H9 (cell line): ENCODE data around the gene APBA3. TPM values are rescaled to one million over a fixed set of nuclear protein-coding genes. Genes with fewer than 3 reads are reported as not detected.

Source experiments
- DNase-seq: peaks from one replicate; pipeline ENCODE4 v3.0.0-alpha.2; 2017
- H2AFZ ChIP-seq: one replicate; pipeline ENCODE4 v1.6.1; 2013; ENCODE audit warnings: mild to moderate bottlenecking, low read length, control low read depth, moderate library complexity
- H2AK5ac ChIP-seq: 2 replicates; pipeline ENCODE4 v1.6.1; 2013; ENCODE audit warnings: low read length, control low read depth, mixed read lengths; ENCODE audit not compliant: insufficient read length
- H2BK120ac ChIP-seq: one replicate; pipeline ENCODE4 v1.6.1; 2013; ENCODE audit warnings: low read depth, mild to moderate bottlenecking, low read length, control low read depth, inconsistent platforms; ENCODE audit not compliant: poor library complexity, severe bottlenecking
- H2BK12ac ChIP-seq: 2 replicates; pipeline ENCODE4 v1.6.1; 2013; ENCODE audit warnings: low read length, control low read depth, mixed read lengths, low read depth; ENCODE audit not compliant: insufficient read length
- H2BK15ac ChIP-seq: 2 replicates; pipeline ENCODE4 v1.6.1; 2013; ENCODE audit warnings: low read depth, low read length, control low read depth
- H2BK20ac ChIP-seq: one replicate; pipeline ENCODE4 v1.6.1; 2013; ENCODE audit warnings: low read depth, mild to moderate bottlenecking, low read length, control low read depth, inconsistent platforms; ENCODE audit not compliant: poor library complexity, severe bottlenecking
- H2BK5ac ChIP-seq: 2 replicates; pipeline ENCODE4 v1.6.1; 2013; ENCODE audit warnings: low read length, control low read depth, mixed read lengths; ENCODE audit not compliant: insufficient read length
- H3K14ac ChIP-seq: 2 replicates; pipeline ENCODE4 v1.6.1; 2013; ENCODE audit warnings: low read length, control low read depth; ENCODE audit not compliant: insufficient read depth
- H3K18ac ChIP-seq: 2 replicates; pipeline ENCODE4 v1.6.1; 2013; ENCODE audit warnings: low read depth, mild to moderate bottlenecking, mixed read lengths, low read length, control low read depth; ENCODE audit not compliant: insufficient read length
- H3K23ac ChIP-seq: 2 replicates; pipeline ENCODE4 v1.6.1; 2013; ENCODE audit warnings: low read length, control low read depth, mixed read lengths, low read depth; ENCODE audit not compliant: insufficient read length
- H3K23me2 ChIP-seq: 2 replicates; pipeline ENCODE4 v1.6.1; 2013; ENCODE audit warnings: low read depth, mild to moderate bottlenecking, mixed read lengths, low read length, control low read depth; ENCODE audit not compliant: insufficient read length, poor library complexity, severe bottlenecking
- H3K27ac ChIP-seq: 2 replicates; pipeline ENCODE4 v1.5.1; 2013; ENCODE audit warnings: low read length, control low read depth, mixed read lengths, low read depth; ENCODE audit not compliant: insufficient read length
- H3K27me3 ChIP-seq: 2 replicates; pipeline ENCODE4 v1.6.1; 2013; ENCODE audit warnings: low read length, control low read depth, inconsistent platforms; ENCODE audit not compliant: insufficient read depth
- H3K4ac ChIP-seq: 2 replicates; pipeline ENCODE4 v1.6.1; 2013; ENCODE audit warnings: low read depth, mild to moderate bottlenecking, control low read depth, inconsistent platforms, low read length, moderate library complexity
- H3K4me1 ChIP-seq: 2 replicates; pipeline ENCODE4 v1.6.1; 2013; ENCODE audit warnings: low read length, control low read depth, inconsistent platforms; ENCODE audit not compliant: insufficient read depth
- H3K4me2 ChIP-seq: 2 replicates; pipeline ENCODE4 v1.6.1; 2013; ENCODE audit warnings: low read length, control low read depth, mixed read lengths; ENCODE audit not compliant: insufficient read length, insufficient read depth
- H3K56ac ChIP-seq: 2 replicates; pipeline ENCODE4 v1.6.1; 2013; ENCODE audit warnings: low read depth, mild to moderate bottlenecking, mixed read lengths, low read length, control low read depth; ENCODE audit not compliant: insufficient read length
- H3K79me1 ChIP-seq: 2 replicates; pipeline ENCODE4 v1.6.1; 2013; ENCODE audit warnings: low read depth, mild to moderate bottlenecking, moderate library complexity, low read length, control low read depth, inconsistent platforms; ENCODE audit not compliant: insufficient read depth, poor library complexity, severe bottlenecking
- H3K79me2 ChIP-seq: 2 replicates; pipeline ENCODE4 v1.6.1; 2013; ENCODE audit warnings: low read length, control low read depth, inconsistent platforms; ENCODE audit not compliant: insufficient read depth
- H3K9ac ChIP-seq: 2 replicates; pipeline ENCODE4 v1.6.1; 2013; ENCODE audit warnings: low read length, control low read depth, mixed read lengths; ENCODE audit not compliant: insufficient read length; ENCODE audit errors: extremely low read depth
- H3K9me3 ChIP-seq: one replicate; pipeline ENCODE4 v1.6.1; 2013; ENCODE audit warnings: low read depth, low read length, inconsistent platforms; ENCODE audit not compliant: control insufficient read depth
- H3T11ph ChIP-seq: one replicate; pipeline ENCODE4 v1.6.1; 2013; ENCODE audit warnings: mild to moderate bottlenecking, low read length, control low read depth, inconsistent platforms
- H4K20me1 ChIP-seq: one replicate; pipeline ENCODE4 v1.6.1; 2013; ENCODE audit not compliant: control insufficient read depth, insufficient read length, insufficient read depth
- H4K5ac ChIP-seq: 2 replicates; pipeline ENCODE4 v1.6.1; 2013; ENCODE audit warnings: low read depth, mild to moderate bottlenecking, mixed read lengths, low read length, control low read depth; ENCODE audit not compliant: insufficient read length
- H4K8ac ChIP-seq: replicated peaks from 2 replicates; pipeline ENCODE4 v1.6.1; 2013; ENCODE audit warnings: low read length, control low read depth, mixed read lengths, low read depth; ENCODE audit not compliant: insufficient read length
- H4K91ac ChIP-seq: 2 replicates; pipeline ENCODE4 v1.6.1; 2013; ENCODE audit warnings: low read depth, mild to moderate bottlenecking, moderate library complexity, mixed read lengths, low read length, control low read depth; ENCODE audit not compliant: insufficient read length
- H3K27ac Mint-ChIP-seq, 3 experiments: 2 replicates in 2 of 3; 3 replicates in 1 of 3; pipeline ENCODE4 v1.8.0; 2020 to 2021; ENCODE audit warnings: mixed read lengths in 3 of 3, mild to moderate bottlenecking in 1 of 3, moderate library complexity in 1 of 3
- H3K27me3 Mint-ChIP-seq: 2 replicates; pipeline ENCODE4 v1.8.0; 2021; ENCODE audit warnings: low read depth, mild to moderate bottlenecking, moderate library complexity, mixed read lengths
- H3K36me3 Mint-ChIP-seq, 3 experiments: 2 replicates in 2 of 3; 3 replicates in 1 of 3; pipeline ENCODE4 v1.8.0; 2020 to 2021; ENCODE audit warnings: low read depth in 3 of 3, mixed read lengths in 3 of 3; ENCODE audit not compliant: insufficient read depth in 1 of 3
- H3K4me1 Mint-ChIP-seq, 2 experiments: 2 replicates each; pipeline ENCODE4 v1.8.0; 2020; ENCODE audit warnings: mixed read lengths in 2 of 2
- H3K4me3 Mint-ChIP-seq, 2 experiments: 2 replicates in 1 of 2; 3 replicates in 1 of 2; pipeline ENCODE4 v1.8.0; 2020 to 2021; ENCODE audit warnings: mild to moderate bottlenecking in 2 of 2, mixed read lengths in 2 of 2, moderate library complexity in 1 of 2
- H3K9me3 Mint-ChIP-seq, 2 experiments: 2 replicates in 1 of 2; 3 replicates in 1 of 2; pipeline ENCODE4 v1.8.0; 2020; ENCODE audit warnings: mild to moderate bottlenecking in 2 of 2, mixed read lengths in 2 of 2, moderate library complexity in 1 of 2
- WGBS: extraction: QIAGEN DNeasy Blood & Tissue Kit; methylation state at CpG from one replicate; pipeline ENCODE4 v1.1.7; 2013; ENCODE audit warnings: missing lambda C conversion rate, low lambda C conversion rate, mixed read lengths; ENCODE audit not compliant: insufficient read length; ENCODE audit errors: extremely low coverage; 5-methylcytosine and 5-hydroxymethylcytosine counted together
- total RNA-seq: library from RNA; stranded (reverse); gene quantifications from 2 replicates; pipeline ENCODE4 v1.2.1, GENCODE V29; 2021
- TF ChIP-seq, protein P1 (sequence below): fragments of 200-600 bp; sonication (generic); conservative IDR thresholded peaks from 3 replicates; pipeline ENCODE4 v1.8.0; 2021; ENCODE audit warnings: antibody characterized with exemption, mild to moderate bottlenecking

Gene APBA3
- total RNA-seq, 1 experiment from 2014 or later = 21.8 TPM

DNA sequence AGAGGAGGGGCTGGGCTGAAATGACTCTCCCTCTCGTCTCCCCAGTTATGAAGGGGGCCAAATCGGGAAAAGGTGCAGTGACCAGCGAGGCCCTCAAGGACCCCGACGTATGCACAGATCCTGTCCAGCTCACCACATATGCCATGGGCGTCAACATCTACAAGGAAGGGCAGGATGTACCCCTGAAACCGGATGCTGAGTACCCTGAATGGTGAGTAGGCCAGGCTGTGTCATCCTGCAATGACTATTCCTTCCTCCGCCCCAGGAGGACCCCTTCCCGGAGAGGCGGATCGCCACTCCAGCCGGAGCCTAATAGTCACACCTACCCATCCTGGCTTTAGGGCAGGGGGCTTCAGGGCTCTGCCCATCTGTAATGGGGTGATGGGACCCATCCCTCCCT lies 3.6 kb upstream of the APBA3 start:
- Histone ChIP-seq H3K9ac (no peak overlapping the region), H3K4me1 (no peaks in the 10 kb centered on the region), H3K18ac (no peak overlapping the region), H2BK5ac (no peak overlapping the region), H4K20me1 (no peaks in the 10 kb centered on the region), H3K4me2 (no peak overlapping the region), H4K91ac (no peak overlapping the region), H3K23ac (no peak overlapping the region), H2BK15ac (no peak overlapping the region), H3K9me3 (no peaks in the 10 kb centered on the region), H3K79me1 (no peaks in the 10 kb centered on the region), H4K5ac (no peak overlapping the region), H3K14ac (no peak overlapping the region), H3K27ac (no peak overlapping the region), H3K27me3 (no peaks in the 10 kb centered on the region), H3K23me2 (peaks cover 4% of the 10 kb centered on the region), H2AFZ (no peak overlapping the region), H2BK120ac (no peak overlapping the region), H3K79me2 (no peaks in the 10 kb centered on the region), H4K8ac (no peak overlapping the region), H3K56ac (no peak overlapping the region), H2BK20ac (no peak overlapping the region), H3T11ph (no peak overlapping the region), H2BK12ac (no peak overlapping the region), H3K4ac (no peak overlapping the region), H2AK5ac (no peak overlapping the region)
- peaks cover 4 to 14% of the 10 kb centered on the region in 2 experiments; a peak in 3 of 4 replicates for H3K4me1 Mint-ChIP-seq
- no peaks in the 10 kb centered on the region; a peak in 1 of 5 replicates for H3K9me3 Mint-ChIP-seq
- no peak for DNase-seq
- TF ChIP-seq, protein P1, sequence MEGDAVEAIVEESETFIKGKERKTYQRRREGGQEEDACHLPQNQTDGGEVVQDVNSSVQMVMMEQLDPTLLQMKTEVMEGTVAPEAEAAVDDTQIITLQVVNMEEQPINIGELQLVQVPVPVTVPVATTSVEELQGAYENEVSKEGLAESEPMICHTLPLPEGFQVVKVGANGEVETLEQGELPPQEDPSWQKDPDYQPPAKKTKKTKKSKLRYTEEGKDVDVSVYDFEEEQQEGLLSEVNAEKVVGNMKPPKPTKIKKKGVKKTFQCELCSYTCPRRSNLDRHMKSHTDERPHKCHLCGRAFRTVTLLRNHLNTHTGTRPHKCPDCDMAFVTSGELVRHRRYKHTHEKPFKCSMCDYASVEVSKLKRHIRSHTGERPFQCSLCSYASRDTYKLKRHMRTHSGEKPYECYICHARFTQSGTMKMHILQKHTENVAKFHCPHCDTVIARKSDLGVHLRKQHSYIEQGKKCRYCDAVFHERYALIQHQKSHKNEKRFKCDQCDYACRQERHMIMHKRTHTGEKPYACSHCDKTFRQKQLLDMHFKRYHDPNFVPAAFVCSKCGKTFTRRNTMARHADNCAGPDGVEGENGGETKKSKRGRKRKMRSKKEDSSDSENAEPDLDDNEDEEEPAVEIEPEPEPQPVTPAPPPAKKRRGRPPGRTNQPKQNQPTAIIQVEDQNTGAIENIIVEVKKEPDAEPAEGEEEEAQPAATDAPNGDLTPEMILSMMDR = no peak
- H3K36me3 Mint-ChIP-seq = peaks cover 6 to 17% (median 12%) of the 10 kb centered on the region in 3 experiments; a peak in 5 of 7 replicates
- no CpG with 5 or more reads among the region's 12 CpGs for WGBS
- H3K27ac Mint-ChIP-seq = no peak overlapping the region
- H3K27me3 Mint-ChIP-seq = no peaks in the 10 kb centered on the region
- no peak overlapping the region for H3K4me3 Mint-ChIP-seq
